ENCODE results near the gene GRIN3A. TPM values are rescaled to one million over a fixed set of nuclear protein-coding genes. Genes with fewer than 3 reads are reported as not detected.
"Not testable (repeated sequence)": the region's sequence is repeated elsewhere in the genome, so short reads cannot be mapped to it uniquely, and the experiment has no call there.

Gene GRIN3A
- not detected for total RNA-seq

DNA sequence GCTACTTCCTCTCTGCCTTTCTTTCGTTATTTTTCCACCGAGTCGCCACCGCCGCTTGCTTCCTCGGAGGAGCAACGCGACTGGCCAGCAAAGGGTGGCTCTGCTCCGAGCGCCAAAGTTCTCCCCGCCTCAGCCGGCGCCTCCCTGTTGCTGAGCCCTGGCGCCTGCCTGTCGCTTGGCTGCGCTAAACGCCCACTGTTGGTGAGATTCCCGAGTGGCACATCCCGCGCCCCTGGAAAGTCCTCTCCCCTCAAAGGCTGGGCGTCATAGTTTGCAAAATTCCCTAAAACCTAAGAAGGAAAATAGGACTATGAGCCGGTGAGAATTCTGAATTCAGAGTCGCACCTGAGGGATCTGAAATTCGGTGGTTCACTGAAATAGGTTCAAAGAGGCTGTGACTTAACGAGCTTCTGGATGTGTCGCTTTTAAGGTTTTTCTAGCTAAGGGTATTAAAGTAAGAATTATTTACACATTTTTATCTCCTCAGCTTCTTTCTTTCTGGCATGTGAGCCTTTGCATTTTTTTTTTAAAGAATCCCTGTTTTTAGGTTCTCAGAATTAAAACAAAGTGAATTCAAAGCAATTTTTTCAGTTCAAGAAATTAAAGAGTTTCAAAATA, at the start of gene GRIN3A:
GRIN3A (minus strand) TSS at position 82 of the 618 bp plus-strand sequence. CDS start 668 bp downstream, outside the sequence.
- no peaks in the 10 kb centered on the region for H3K36me3 Mint-ChIP-seq (ENCODE audit: insufficient read depth)
- no peak within 1 kb of the TSS for H3K4me3 Mint-ChIP-seq
- no peak for DNase-seq
- peaks cover 3% of the 10 kb centered on the region for H3K4me1 Mint-ChIP-seq (ENCODE audit: low read depth)
- ATAC-seq, result no peak
- H3K27me3 Mint-ChIP-seq (ENCODE audit: low read depth), result peaks cover 48% of the 10 kb centered on the region
- H3K9me3 Mint-ChIP-seq, result no peaks in the 10 kb centered on the region

DNA sequence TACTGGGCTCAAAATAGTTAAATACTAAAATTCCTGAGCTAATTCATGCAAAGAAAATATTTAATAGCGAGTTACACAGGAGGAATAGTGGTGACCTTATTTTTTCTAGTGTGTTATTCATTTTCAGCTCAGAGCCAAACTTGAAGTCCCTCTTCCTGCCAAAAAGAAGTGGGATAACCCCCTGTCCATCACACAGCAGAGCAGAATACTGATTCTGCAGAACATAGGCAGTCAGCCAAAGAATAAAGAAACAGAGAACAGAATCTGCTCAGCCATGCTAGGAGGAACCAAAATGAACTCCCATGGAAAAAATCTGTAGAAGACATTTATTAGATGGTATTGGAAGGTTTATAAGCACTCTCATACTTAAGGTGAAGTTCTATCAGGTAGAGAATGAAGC, 49.4 kb upstream of the GRIN3A start:
- H3K9me3 Mint-ChIP-seq, result no peaks in the 10 kb centered on the region
- DNase-seq, result no peak
- no peak overlapping the region for H3K4me3 Mint-ChIP-seq
- no peaks in the 10 kb centered on the region for H3K4me1 Mint-ChIP-seq (ENCODE audit: low read depth)
- no peaks in the 10 kb centered on the region for H3K36me3 Mint-ChIP-seq (ENCODE audit: insufficient read depth)
- ATAC-seq, result no peak
- peaks cover 6% of the 10 kb centered on the region for H3K27me3 Mint-ChIP-seq (ENCODE audit: low read depth)

DNA sequence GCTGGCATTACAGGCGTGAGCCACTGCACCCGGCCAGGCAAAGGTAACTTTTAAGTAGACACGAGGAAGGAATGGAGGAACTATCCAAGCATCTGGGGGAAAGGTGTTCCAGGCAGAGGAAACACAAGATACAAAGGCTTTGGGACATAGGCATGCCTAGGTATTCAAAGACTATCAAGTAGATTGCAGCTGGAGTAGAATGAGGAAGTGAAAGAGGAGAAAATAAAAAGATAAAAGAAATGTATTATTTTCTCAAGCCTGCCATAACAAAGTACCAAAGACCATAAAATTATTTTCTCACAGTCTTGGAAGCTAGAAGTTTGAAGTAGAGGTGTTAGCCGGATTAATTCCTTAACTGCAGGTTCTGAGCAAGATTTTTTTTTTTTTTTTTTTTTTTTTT, 39.9 kb upstream of the GRIN3A start:
- no peaks in the 10 kb centered on the region for H3K36me3 Mint-ChIP-seq (ENCODE audit: insufficient read depth)
- no peaks in the 10 kb centered on the region for H3K9me3 Mint-ChIP-seq
- DNase-seq (no peak), ATAC-seq (no peak)
- no peaks in the 10 kb centered on the region for H3K4me1 Mint-ChIP-seq (ENCODE audit: low read depth)
- H3K27me3 Mint-ChIP-seq (ENCODE audit: low read depth), result peaks cover 3% of the 10 kb centered on the region
- H3K4me3 Mint-ChIP-seq, result no peak overlapping the region

DNA sequence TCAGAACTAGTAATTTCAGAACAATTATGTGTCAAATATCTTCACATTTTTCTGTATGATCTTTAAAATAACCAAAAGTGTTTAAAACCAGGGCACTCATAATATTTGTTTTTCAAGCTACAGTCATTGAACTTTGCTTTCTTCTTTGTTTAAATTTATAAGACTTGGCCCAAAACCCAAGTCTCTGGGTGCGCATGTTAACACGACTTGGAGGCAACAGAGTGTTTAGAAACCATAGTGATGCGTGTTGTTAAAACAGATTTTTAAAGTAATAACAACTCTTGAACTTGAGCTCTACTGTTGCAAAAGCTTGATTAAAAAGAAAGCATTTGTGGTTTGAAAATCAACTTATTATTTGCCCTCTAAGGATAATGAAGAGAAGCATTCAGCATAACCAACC, 26.0 kb upstream of the GRIN3A start:
- Mint-ChIP-seq H3K4me1 (ENCODE audit: low read depth) (no peaks in the 10 kb centered on the region), H3K4me3 (no peak overlapping the region), H3K9me3 (peaks cover 3% of the 10 kb centered on the region), H3K36me3 (ENCODE audit: insufficient read depth) (no peaks in the 10 kb centered on the region), H3K27me3 (ENCODE audit: low read depth) (peaks cover 6% of the 10 kb centered on the region)
- DNase-seq (no peak), ATAC-seq (no peak)

DNA sequence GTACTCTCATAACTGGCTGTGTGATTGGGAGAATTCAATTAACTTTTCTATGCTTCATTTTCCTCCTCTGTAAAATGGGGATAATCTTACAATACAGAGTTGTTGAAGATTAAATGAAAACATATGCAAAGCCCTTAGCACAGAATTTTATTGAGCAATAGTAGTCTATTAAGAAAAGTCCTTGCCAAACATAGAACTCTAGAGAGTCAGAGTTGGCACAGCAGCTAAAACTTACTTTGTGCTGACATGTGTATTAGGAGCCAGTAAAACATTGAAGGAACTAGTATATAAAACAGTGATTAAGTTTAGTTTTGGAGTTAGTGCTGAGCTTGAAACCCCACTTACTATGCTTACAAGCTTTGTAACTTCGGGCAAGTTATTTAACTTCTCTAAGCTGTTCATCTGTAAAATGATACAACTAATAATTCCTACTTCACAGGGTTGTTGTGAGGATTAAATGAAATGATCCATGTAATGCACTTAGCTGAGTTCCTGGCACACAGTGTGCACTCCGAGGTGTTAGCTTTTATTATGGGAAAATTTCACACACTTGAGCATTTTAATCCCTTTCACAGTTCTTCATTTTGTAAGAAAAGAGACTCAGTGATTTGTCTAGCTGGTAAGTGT, 20.0 kb upstream of the GRIN3A start:
- Mint-ChIP-seq H3K4me3 (no peak overlapping the region), H3K36me3 (ENCODE audit: insufficient read depth) (no peaks in the 10 kb centered on the region), H3K27me3 (ENCODE audit: low read depth) (no peaks in the 10 kb centered on the region), H3K9me3 (peaks cover 3% of the 10 kb centered on the region), H3K4me1 (ENCODE audit: low read depth) (no peaks in the 10 kb centered on the region)
- ATAC-seq, result no peak
- no peak for DNase-seq

DNA sequence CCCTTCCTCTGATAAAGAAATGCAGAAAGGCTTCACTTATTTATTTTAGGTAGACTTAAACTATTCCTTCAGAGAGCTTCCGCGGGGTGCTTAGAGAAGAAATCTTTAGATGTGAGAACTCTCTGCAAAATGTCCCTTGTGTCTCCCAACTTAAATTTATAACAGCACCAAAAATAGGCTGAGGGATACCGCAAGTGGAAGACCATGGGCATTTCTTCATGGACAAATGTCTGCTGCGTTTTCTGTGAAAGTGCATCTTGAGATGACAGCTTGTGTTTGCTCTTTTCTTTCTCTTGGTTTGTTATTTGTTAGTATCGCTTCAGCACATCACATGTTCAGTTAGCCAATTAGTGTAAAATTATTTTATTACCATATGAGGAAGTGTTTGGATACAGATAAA, 15.3 kb upstream of the GRIN3A start:
- no peaks in the 10 kb centered on the region for H3K27me3 Mint-ChIP-seq (ENCODE audit: low read depth)
- H3K4me3 Mint-ChIP-seq, result no peak overlapping the region
- DNase-seq (no peak), ATAC-seq (no peak)
- H3K4me1 Mint-ChIP-seq (ENCODE audit: low read depth), result no peaks in the 10 kb centered on the region
- H3K9me3 Mint-ChIP-seq, result no peaks in the 10 kb centered on the region
- no peaks in the 10 kb centered on the region for H3K36me3 Mint-ChIP-seq (ENCODE audit: insufficient read depth)

DNA sequence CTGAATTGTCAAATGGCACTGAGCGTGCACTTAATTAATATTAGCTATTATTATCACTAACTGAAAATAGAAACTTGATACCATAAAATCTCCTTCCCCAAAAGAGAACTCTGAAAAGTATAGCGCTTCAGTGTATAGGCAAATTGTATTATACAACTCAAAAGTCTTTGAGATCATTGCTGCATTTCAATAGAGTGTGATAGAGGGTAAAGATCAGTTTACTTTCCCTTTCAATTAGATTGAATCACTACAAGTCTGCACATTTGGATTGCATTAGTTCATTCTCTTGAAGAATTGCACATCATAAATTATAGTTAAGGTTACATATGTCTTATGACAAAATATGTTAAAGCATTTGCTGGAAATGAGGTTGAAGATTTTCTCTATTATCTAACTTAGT, 13.4 kb upstream of the GRIN3A start:
- Mint-ChIP-seq H3K4me1 (ENCODE audit: low read depth) (no peaks in the 10 kb centered on the region), H3K4me3 (no peak overlapping the region), H3K36me3 (ENCODE audit: insufficient read depth) (no peaks in the 10 kb centered on the region), H3K9me3 (no peaks in the 10 kb centered on the region), H3K27me3 (ENCODE audit: low read depth) (no peaks in the 10 kb centered on the region)
- ATAC-seq, result no peak
- no peak for DNase-seq

DNA sequence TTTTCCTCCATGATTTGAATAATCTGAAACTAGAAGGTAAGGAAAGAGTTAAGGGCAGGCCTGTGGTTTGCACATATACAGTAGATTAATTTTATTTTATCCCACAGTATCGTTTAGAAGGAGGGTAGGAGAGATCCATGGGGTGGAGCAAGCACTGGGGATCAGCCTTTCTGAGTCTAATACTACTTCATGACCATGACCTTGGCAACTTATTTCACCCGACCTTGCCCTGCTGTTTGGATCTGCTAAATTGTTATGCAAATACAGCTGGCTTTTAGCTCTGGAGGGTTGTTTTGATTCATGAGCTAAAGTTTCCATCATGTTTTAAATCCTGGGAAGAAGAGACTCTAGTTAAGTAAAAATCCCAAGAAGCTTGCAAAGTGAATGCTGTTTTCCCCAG, 864 bp upstream of the GRIN3A start:
- no peak for ATAC-seq
- Mint-ChIP-seq H3K9me3 (no peaks in the 10 kb centered on the region), H3K4me1 (ENCODE audit: low read depth) (peaks cover 3% of the 10 kb centered on the region), H3K36me3 (ENCODE audit: insufficient read depth) (no peaks in the 10 kb centered on the region), H3K4me3 (no peak overlapping the region), H3K27me3 (ENCODE audit: low read depth) (peaks cover 46% of the 10 kb centered on the region)
- no peak for DNase-seq

DNA sequence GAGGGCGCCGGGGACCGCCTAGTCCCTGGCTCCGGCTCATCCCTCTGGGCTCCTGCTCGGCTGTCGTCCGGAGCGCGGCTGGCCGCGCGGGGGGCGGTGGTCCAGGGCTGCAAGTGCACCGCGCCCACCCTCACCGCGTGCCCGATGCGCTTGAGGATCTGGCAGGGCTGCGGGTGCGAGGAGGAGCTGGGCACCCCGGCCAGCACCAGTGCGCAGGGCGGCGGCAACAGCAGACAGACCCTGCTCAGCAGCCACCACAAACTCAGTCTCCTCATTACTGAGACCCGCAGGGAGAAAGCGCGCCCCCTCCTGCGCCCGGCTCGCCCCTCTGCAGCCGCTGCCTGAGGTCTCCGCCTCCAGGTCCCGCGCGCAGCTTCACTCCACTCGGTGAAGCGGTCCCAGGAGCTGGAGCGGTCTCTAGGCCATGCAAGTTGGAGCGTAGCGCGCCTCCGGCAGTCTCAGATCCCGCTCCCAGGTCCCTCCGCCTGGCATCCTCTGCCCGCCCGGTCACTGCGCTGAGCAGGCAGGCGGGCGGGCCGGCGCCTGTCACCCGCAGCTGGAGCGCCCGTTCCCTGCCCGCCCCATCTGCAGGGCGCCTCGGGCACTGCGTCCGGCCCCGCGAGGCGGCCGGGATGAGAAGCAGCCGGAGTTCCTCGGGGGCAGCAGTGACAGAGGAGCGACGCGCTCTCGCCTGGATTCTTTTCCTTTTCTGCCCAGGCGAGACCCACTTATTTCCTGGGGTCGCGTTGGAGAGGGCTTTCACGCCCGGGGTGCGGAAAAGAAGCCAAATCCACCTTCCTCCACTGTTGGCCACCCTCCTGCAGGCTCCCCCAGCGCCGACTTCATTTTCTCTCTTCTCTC, 512 bp downstream of the GRIN3A start:
- no peaks in the 10 kb centered on the region for H3K9me3 Mint-ChIP-seq
- H3K27me3 Mint-ChIP-seq (ENCODE audit: low read depth), result peaks cover 49% of the 10 kb centered on the region
- peak in 1 of 2 donors; percentile 27 for ATAC-seq
- H3K4me1 Mint-ChIP-seq (ENCODE audit: low read depth), result peaks cover 3% of the 10 kb centered on the region
- H3K4me3 Mint-ChIP-seq, result no peak overlapping the region
- no peaks in the 10 kb centered on the region for H3K36me3 Mint-ChIP-seq (ENCODE audit: insufficient read depth)
- no peak for DNase-seq

DNA sequence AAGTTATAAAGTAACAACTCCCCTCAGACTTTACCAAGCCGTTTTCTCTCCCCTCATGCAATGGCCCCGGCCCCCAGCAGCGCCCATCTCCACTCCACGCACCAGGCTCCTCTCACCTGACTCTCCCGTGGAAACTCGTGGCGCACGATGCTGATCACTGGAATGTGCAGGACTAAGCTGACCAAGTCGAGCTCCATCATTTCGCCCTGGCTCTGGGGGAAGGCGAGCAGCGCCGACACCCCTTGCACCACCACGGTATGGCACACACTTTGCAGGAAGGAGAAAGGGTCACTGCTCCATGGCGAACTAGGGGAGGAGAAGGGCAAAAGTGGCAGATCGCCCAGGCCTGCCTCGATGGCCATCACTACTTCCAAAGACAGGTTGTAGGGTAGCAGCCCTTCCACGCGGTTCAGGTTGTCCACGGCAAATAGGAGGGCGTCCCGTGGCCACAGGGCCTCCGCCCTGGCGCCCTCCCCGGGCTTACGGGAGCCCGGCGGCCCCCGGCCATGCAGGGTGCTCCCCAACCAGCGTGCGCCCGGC, 1.2 kb downstream of the GRIN3A start:
- Mint-ChIP-seq H3K9me3 (no peaks in the 10 kb centered on the region), H3K4me1 (ENCODE audit: low read depth) (peaks cover 3% of the 10 kb centered on the region), H3K27me3 (ENCODE audit: low read depth) (peaks cover 52% of the 10 kb centered on the region), H3K4me3 (no peak overlapping the region), H3K36me3 (ENCODE audit: insufficient read depth) (no peaks in the 10 kb centered on the region)
- DNase-seq (no peak), ATAC-seq (no peak)

DNA sequence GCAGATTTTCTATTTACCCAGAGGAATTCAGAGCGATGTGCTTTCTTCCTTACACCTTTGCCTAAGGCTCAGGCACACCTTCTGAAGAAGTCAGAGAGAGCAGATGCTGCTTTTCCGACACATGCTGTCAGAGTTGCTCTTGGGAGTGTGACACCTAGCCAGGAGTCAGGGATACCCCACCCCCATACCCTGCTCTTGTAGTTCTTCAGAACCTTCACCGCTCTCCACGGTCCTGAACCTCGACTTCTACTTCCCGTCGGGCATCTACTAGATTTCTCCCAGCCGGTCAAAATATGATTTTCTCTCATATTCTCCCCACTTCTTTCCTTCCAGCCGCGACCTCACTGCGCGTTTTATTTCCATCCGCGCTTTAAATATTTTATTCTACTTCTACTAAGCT, 1.7 kb downstream of the GRIN3A start:
- H3K4me3 Mint-ChIP-seq, result no peak overlapping the region
- H3K27me3 Mint-ChIP-seq (ENCODE audit: low read depth), result peaks cover 53% of the 10 kb centered on the region
- H3K4me1 Mint-ChIP-seq (ENCODE audit: low read depth), result peaks cover 3% of the 10 kb centered on the region
- H3K36me3 Mint-ChIP-seq (ENCODE audit: insufficient read depth), result no peaks in the 10 kb centered on the region
- no peak for DNase-seq
- ATAC-seq, result no peak
- H3K9me3 Mint-ChIP-seq, result no peaks in the 10 kb centered on the region

DNA sequence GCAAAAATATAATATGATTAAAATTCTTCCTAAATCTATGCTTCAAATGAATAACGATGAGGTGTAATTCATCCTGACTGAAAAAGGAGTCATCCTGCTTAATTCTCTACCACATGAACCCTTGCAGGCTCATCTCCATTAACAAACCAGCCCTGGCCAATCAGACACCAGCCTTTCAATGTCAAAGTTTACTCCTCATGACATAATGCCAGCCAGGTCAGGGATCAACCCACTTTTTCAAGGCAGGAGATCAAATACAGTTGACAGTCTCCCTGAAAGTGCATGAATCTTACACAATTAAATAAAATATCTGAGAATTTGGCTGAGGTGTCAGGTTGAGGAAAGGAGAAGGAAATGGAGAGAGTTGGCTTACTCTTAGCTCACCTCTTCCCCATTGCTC, 7.0 kb downstream of the GRIN3A start:
- Mint-ChIP-seq H3K36me3 (ENCODE audit: insufficient read depth) (no peaks in the 10 kb centered on the region), H3K9me3 (no peaks in the 10 kb centered on the region), H3K27me3 (ENCODE audit: low read depth) (peaks cover 15% of the 10 kb centered on the region), H3K4me3 (no peak overlapping the region), H3K4me1 (ENCODE audit: low read depth) (no peaks in the 10 kb centered on the region)
- no peak for DNase-seq
- ATAC-seq, result no peak

DNA sequence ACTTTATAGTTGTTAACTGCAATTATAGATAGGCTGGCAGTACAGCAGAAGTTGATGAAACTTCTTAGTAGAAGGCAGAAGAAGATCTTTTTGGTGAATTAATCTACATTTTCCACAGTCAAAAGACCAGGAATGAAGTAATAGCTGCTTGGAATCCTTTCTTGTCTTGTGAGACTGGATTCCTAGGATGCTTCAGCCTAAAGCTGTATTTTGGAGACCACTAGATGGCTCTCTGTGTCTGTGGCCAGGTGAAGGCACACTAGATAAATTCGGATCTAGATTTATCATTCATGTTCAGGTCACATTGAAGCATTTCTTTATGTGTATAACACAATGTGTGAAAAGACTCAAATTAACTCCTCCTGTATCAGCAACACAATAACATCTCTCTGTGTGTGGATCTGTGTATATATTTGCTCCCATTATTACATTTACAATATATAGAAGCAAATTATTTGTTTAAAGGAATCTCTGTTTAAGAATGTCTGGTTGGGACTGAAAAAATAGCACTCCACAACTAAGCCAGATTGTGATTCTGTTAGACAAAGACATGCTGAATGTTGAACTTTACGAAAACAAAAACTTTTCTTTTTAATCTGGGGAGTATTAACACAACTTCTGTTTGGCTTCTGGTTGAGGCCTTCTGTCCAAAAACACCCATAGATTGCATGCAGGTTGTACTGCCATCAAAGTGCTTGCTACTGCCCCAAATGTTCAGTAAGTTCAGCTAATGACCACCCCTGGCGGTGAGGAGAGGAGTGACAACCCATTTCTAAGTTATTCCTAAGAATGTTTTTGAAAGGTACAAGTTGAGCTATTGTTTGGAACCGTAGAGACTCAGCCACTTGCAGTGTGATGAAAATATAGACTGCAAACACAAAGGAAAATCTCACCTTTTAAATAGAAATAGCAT, 10.6 kb downstream of the GRIN3A start:
- no peaks in the 10 kb centered on the region for H3K9me3 Mint-ChIP-seq
- no peak overlapping the region for H3K4me3 Mint-ChIP-seq
- H3K36me3 Mint-ChIP-seq (ENCODE audit: insufficient read depth), result no peaks in the 10 kb centered on the region
- no peak for ATAC-seq
- H3K4me1 Mint-ChIP-seq (ENCODE audit: low read depth), result no peaks in the 10 kb centered on the region
- no peak for DNase-seq
- H3K27me3 Mint-ChIP-seq (ENCODE audit: low read depth), result peaks cover 5% of the 10 kb centered on the region

DNA sequence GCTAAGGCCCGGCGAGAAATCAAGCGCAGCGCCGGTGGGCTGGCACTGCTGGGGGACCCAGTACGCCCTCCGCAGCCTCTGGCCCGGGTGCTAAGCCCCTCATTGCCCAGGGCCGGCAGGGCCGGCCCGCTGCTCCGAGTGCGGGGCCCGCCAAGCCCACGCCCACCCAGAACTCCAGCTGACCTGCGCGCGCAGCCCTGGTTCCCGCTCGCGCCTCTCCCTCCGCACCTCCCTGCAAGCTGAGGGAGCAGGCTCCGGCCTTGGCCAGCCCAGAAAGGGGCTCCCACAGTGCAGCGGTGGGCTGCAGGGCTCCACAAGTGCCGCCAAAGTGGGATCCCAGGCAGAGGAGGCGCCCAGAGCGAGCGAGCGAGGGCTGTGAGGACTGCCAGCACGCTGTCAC, 14.2 kb downstream of the GRIN3A start:
- H3K9me3 Mint-ChIP-seq; ATAC-seq; H3K4me3 Mint-ChIP-seq; DNase-seq; H3K4me1 Mint-ChIP-seq (ENCODE audit: low read depth); H3K36me3 Mint-ChIP-seq (ENCODE audit: insufficient read depth); H3K27me3 Mint-ChIP-seq (ENCODE audit: low read depth): not testable (repeated sequence)
